Ramos (cell line): ENCODE results near the gene INSRR.

Source experiments
- in situ Hi-C: fragments of 300-500 bp; cut with MboI; formaldehyde crosslinking; loops from one replicate; pipeline ENCODE4 v1.14.3; 2022; ENCODE audit warnings: low sequenced_read_pairs; ENCODE audit not compliant: unreplicated experiment

INSRR gene

GRCh38 chr1:156894711-156895454 is 36.0 kb upstream of the INSRR start:
- in situ Hi-C loops = no loop called here

GRCh38 chr1:156894001-156894400 is 35.1 kb upstream of the INSRR start:
- in situ Hi-C loops = no loop called here

DNA sequence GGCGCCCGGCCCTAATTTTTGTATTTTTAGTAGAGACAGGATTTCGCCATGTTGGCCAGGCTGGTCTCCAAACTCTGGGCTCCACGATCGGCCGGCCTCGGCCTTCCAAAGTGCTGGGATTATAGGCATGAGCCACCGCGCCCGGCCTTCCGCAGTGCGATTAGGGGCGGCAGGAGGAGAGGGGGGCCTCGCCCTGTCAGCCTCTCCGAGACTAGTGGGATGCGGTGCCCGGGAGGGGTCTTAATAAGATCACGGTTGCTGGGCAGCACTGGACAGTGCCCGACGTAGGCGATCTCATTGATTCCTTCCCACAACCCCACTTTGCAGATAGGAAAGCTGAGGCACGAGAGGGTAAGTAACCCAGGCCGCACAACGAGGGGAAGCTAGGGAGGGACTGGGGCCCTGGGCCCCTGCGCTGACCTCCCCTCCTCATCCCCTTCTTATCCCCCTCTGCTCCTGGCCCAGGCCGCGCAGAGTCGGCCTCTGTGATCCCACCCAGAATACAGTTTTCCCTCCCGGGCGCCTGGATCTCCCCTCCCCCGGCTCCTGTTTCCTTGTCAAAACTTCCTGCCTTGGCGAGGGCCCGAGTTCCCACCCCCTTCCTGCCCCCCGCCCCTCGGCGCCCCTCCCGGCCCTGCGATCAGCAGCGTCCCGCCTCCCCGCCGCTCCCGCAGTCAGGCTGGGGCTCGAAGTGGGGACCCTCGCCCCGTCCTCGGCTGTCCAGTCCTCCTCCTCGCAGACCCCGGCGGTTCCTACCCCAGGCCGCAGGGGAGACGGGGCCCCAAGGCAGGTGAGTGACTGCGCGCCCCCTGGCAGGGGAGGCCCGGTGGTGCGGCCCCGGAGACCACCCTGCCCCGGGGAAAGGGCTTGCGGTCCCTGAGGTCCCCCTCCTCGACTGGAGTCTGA is 34.4 kb upstream of the INSRR start, which contains the start of gene PEAR1:
Gene PEAR1, plus strand, starts transcription at position 671 of the 906 bp plus-strand sequence. CDS start 10,209 bp downstream, outside the sequence.
- in situ Hi-C loops = no loop called here

- in situ Hi-C loops = no loop called here
Measured at GRCh38 chr1:156892190-156893047, 33.5 kb upstream of the INSRR start.

DNA sequence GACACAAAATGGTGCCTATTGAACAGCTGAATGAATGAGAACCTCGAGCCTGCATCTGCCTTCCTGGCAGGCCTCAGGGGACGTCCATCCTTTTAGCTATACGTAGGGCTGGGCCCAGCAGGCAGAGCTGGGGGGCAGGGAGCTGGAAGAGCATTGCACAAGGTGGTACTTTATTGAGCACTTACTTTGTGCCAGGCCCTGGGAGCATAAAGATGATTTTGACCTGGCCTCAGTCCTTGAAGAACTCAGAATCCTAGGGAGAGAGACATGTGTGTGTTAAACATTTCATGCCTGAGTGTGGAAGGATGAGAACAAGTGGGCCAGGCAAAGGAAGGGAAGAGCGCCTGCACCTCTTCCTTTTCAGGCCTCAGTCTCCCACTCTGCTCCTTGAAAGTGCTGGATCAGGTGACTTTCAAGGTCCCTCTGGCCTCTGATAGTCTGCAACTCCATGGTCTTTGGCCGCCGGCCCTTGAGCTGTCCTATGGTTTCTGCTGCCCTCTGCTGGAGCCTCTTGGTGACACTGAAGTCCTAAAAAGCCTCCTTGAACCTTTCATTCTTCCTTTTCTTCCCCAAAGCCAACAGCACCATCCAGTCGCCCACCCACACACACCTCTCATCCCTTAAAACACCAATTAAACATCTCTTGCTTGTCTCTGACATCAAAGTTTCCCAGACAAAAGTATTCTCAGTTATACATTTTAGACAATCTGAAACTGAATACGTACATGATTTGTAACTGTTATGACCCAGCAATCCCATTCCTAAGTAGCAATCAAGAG is 31.1 kb upstream of the INSRR start:
- in situ Hi-C loops = no loop called here

GRCh38 chr1:156887734-156888133 is 28.8 kb upstream of the INSRR start:
- in situ Hi-C loops = no loop called here

GRCh38 chr1:156887317-156887716 is 28.4 kb upstream of the INSRR start:
- in situ Hi-C loops = no loop called here

DNA sequence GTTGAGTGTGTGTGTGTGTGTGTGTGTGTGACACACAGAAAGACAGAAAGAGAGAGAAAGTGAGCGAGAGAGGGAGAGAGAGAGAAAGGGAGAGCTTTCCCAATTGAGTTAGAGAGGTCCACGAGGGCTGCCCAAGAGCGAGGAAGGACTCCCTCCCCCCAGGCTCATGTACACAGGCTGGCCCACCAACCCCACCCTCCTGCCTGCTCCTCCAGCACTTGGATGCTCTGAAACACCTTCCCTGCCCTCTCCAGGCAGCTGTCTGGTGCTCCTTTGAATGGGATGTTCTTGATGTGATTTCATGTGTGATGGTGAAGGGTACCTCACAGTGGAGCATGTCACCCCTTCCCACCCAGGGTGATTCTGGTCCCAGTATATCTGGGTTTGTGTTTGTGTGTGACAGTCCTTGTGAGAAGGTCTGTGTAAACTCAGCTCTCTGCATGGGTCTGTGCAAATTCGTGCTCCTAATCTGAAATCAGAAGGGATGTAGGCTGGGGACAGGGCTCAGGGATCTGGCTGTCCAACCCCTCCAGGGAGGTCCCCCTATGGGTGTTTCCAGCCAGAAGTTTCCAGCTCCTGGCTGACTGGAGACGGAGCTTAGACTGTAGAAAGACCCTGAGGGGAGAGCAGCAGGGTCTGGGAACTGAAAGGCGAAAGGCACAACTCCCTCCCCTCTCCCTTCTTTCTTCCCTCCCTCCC is 27.8 kb upstream of the INSRR start:
- in situ Hi-C loops = no loop called here

GRCh38 chr1:156885880-156886355 is 27.0 kb upstream of the INSRR start:
- in situ Hi-C loops = no loop called here

DNA sequence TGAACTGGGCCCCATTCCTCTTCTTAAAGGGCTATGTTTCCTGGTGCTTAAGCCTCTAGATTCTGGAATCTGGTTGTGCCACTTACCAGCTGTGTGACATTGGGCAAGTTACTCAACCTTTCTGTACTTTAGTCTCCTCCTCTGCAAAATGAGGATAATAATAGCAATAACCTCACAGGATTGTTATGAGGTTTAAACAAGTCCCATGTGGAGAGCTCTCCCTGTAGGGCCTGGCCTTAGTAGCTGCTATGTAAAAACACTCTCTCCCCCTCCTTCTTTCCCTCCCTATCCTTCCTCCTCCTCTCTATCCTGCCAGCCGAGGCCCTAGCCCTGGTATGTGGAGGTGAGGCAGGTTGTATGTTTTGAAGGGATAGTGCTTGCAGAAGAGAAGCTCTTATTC is 26.4 kb upstream of the INSRR start:
- in situ Hi-C loops = no loop called here

DNA sequence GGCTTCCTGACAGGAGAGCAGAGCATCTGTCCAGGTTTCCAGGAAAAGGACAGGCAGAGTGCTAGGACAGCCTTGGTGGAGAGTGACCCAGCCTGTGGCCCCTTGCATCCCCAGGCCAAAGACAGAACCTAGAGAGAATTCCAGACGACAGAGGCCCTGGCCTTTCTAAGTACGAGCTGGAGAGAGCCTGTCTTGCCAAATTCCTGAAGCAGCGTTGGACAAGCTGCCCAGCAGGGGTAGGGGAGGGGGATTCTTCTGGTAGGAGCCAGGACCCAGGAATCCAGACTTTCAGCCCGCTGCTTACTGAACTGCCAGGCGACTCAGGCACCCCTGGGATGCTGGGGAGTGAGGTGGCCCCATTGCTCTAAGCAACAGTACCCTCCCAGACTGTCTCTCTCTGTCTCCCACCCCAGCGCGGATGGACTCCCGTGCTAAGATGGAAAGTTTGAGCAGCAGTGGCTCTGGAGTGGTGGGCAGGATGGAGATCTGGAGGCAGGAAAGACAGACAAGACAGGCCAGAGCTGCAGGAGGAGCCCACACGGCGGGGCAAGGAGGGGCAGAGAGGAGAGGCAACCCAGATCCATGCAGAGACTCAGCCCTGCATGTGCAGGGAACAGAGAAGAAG is 25.8 kb upstream of the INSRR start:
- in situ Hi-C loops = no loop called here

GRCh38 chr1:156883919-156884318 is 25.0 kb upstream of the INSRR start:
- in situ Hi-C loops = no loop called here

- in situ Hi-C loops = no loop called here
Measured at GRCh38 chr1:156882543-156882942, 23.6 kb upstream of the INSRR start.

GRCh38 chr1:156881663-156882062 is 22.7 kb upstream of the INSRR start:
- in situ Hi-C loops = no loop called here

- in situ Hi-C loops = no loop called here
Measured at GRCh38 chr1:156881101-156881500, 22.2 kb upstream of the INSRR start.

DNA sequence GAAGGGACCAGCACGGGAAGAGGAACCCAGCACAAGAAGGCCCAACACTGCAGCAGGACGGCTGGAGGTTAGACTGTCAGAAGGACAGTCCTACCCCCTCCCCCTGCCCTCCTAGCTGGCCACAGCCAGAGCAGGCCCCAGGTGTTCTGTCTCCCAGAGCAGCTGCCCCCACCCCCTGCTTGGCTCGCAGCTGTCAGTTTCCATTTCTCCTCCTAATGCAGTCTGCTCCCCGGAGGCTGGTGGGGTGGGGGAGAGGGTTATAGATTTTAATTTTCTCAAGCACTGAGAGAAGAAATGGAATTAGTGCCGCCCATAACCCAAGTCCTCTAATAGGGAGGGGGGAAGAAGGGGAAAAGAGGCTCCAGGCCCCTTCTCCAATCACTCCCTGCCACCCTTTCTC is 21.6 kb upstream of the INSRR start:
- in situ Hi-C loops = no loop called here

DNA sequence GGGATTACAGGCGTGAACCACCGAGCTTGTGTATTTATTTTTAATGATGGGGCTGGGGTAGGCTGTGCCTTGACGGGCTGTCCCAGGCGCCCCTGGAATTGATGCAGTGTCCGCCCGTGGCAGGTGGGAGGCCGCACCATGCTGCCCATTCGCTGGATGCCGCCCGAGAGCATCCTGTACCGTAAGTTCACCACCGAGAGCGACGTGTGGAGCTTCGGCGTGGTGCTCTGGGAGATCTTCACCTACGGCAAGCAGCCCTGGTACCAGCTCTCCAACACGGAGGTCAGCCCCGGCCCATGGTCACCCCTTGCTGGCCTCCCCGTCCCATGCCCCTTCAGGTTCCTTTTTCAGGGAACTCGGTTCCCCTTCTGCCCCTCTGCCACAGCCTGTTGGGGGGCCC is 21.0 kb upstream of the INSRR start:
- in situ Hi-C loops = no loop called here

DNA sequence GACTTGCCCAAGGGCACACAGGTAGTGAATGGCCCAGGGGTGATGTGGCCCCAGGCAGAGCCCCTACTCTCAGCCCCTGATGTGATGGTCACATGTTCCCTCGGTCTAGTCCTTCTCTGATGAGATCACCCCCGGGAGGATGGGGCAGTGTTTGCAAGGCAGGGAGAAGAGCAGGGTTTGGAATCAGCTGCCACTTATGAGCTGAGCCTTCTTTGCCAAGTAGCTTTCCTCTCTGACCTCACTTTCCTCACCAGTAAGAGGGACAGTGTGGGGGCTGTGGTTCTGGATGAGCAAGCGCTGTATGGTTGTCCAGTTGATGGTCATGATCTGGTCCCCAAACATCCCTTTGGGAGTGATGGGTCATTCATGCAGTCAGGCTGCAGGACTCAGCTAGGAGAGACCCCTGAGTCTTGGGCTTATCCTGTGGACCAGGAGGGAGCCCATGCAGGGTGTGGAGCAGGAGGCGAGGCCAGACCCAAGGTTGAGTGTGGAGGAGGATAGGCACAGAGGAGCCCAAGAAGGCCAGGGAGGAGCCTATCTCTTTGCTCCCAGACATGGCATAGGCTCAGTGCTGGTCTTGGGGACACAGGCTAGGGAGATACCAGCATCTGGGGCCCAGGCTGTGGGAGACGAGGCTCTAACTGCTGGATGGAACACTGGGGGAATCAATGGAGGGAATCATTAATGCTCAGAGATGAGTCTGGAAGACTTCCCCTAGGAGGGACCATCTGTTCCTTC is 18.7 kb upstream of the INSRR start:
- in situ Hi-C loops = no loop called here
